GM18520 (cell line): ENCODE data around the gene CENPF.

Experiments
- ATAC-seq: cut with Tn5 transposase; IDR thresholded peaks from one replicate; pipeline ENCODE4 v1.9.1; 2021; ENCODE audit not compliant: unreplicated experiment

The CENPF gene

DNA sequence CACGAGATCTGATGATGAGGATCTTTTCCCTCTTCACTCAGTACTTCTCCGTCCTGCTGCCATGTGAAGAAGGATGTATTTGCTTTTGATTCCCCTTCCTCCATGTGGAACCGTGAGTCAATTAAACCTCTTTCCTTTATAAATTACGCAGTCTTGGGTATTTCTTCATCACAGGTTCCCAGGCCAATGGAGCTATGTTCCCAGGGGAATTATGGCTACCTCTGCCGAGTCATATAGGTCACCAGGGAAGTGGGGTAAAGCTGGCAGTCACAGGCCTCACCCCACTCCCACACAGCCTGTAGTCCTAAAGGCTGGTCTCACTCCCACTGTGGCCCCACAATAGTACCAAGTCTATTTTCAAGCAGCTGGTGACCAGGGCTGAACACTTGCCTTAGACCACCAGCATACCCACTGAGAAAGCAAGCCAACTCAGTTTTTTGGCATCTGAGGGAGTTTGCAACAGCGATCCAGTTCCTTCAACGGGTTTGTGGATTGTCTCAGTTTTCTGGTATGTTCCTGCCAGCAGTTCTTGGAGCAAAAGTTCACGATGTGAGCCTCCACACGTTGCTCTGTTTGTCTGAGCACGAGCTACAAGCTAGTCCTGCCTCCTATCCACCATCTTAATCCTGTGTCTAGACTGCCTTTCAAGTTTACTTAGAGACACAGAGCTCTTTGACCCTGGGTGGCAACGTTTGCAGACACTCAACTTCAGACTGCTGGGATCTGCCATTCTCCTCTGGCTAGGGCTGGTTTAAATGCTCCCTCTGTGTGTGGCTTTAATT lies 104.5 kb downstream of the CENPF start:
- no peak for ATAC-seq

DNA sequence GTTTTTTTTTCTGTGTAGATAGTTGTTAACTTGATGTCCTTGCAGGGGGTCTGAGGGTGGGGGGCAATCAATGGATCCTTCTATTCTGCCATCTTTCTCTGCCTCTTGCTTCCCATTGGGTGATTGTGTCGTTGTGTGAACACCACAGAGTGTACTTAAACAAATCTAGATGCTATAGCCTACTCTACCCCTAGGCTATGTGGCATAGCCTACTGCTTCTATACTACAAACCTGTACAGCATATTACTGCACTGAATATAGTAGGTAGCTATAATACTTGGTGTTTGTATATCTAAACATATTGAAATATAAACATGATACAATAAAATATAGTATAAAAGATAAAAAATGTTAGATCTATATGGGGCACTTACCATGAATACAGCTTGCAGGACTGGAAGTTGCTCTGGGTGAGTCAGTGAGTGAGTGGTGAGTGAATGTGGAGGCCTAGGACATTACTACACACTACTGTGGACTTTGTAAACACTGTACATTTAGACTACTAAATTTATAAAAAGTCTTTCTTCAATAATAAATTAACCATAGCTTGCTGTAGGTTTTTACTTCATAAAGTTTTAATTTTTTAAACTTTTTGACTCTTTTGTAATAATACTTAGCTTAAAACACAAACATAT lies 105.4 kb downstream of the CENPF start:
- ATAC-seq, result no peak

DNA sequence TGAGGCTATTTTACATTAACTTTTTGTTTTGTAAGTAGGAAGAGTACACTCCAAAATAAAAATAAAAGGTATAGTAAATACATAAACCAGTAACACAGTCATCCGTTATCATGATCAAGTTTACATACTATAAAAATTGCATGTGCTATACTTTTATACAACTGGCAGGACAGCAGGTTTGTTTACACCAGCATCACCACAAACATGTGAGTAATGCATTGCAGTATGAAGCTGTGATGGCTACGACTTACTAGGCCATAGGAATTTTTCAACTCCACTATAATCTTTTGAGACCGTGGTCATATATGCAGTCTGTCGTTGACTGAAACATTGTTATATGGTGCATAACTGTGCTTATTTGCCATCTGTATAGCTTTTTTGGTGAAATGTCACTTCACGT lies 106.2 kb downstream of the CENPF start:
- no peak for ATAC-seq

GRCh38 chr1:214712737-214713136 lies 109.7 kb downstream of the CENPF start:
- ATAC-seq, result no peak
